DOHH2 (cell line): ENCODE data around the gene FKBP15.

ENCODE experiments used
- H3F3A ChIP-seq: fragments of 200-600 bp; sonication (generic), shearing (Covaris generic); 2 replicates; pipeline ENCODE4 v1.6.0; 2016; ENCODE audit warnings: antibody characterized with exemption, mild to moderate bottlenecking; ENCODE audit not compliant: control insufficient read depth, insufficient read depth
- H3K27ac ChIP-seq: fragments of 200-600 bp; sonication (generic); 2 replicates; pipeline ENCODE4 v1.5.1; 2014; ENCODE audit warnings: low read depth, mild to moderate bottlenecking, low read length, moderate library complexity
- H3K27me3 ChIP-seq: fragments of 200-600 bp; sonication (generic); 2 replicates; pipeline ENCODE4 v1.6.1; 2014; ENCODE audit warnings: mild to moderate bottlenecking, low read length, mixed read lengths; ENCODE audit not compliant: control insufficient read depth
- H3K36me3 ChIP-seq: fragments of 200-600 bp; sonication (generic); 2 replicates; pipeline ENCODE4 v1.6.1; 2014; ENCODE audit warnings: mild to moderate bottlenecking, low read length, moderate library complexity, mixed read lengths; ENCODE audit not compliant: control insufficient read depth
- H3K4me1 ChIP-seq: fragments of 200-600 bp; sonication (generic); 2 replicates; pipeline ENCODE4 v1.6.1; 2014; ENCODE audit warnings: mild to moderate bottlenecking, low read length, mixed read lengths; ENCODE audit not compliant: control insufficient read depth
- H3K4me2 ChIP-seq: fragments of 200-600 bp; sonication (generic); 2 replicates; pipeline ENCODE4 v1.6.0; 2014; ENCODE audit warnings: mild to moderate bottlenecking, low read length, moderate library complexity
- H3K4me3 ChIP-seq: fragments of 200-600 bp; sonication (generic); 2 replicates; pipeline ENCODE4 v1.5.1; 2014; ENCODE audit warnings: mild to moderate bottlenecking, low read length, mixed read lengths
- H3K79me2 ChIP-seq: fragments of 200-600 bp; sonication (generic); 2 replicates; pipeline ENCODE4 v1.6.1; 2014; ENCODE audit warnings: mild to moderate bottlenecking, low read length, mixed read lengths; ENCODE audit not compliant: control insufficient read depth
- H3K9me2 ChIP-seq: fragments of 200-600 bp; sonication (generic); replicated peaks from 2 replicates; pipeline ENCODE4 v1.6.1; 2014; ENCODE audit warnings: mild to moderate bottlenecking, low read length, mixed read lengths; ENCODE audit not compliant: control insufficient read depth
- H3K9me3 ChIP-seq: fragments of 200-600 bp; sonication (generic); 2 replicates; pipeline ENCODE4 v1.6.1; 2014; ENCODE audit warnings: antibody characterized with exemption, low read length, mixed read lengths; ENCODE audit not compliant: control insufficient read depth, insufficient read depth
- H4K20me1 ChIP-seq: fragments of 200-600 bp; sonication (generic); 2 replicates; pipeline ENCODE4 v1.6.0; 2014; ENCODE audit warnings: low read depth, mild to moderate bottlenecking, antibody characterized with exemption, low read length, moderate library complexity; ENCODE audit not compliant: control insufficient read depth, insufficient read depth
- EZH2phosphoT487 ChIP-seq: fragments of 200-600 bp; sonication (generic); IDR thresholded peaks from 2 replicates; pipeline ENCODE4 v1.6.1; 2017; ENCODE audit warnings: borderline replicate concordance, mild to moderate bottlenecking, antibody characterized with exemption, low read length, moderate library complexity, mixed read lengths
- TF ChIP-seq, protein P1 (sequence below): fragments of 200-600 bp; sonication (generic); IDR thresholded peaks from one replicate; pipeline ENCODE4 v1.5.1; 2014; ENCODE audit warnings: antibody characterized with exemption, mild to moderate bottlenecking, low read depth, low read length; ENCODE audit not compliant: poor library complexity, severe bottlenecking

Gene FKBP15

GRCh38 chr9:113164536-113165300, 56.4 kb downstream of the FKBP15 start:
- H3K4me3 ChIP-seq: no peak overlapping the region
- no peaks in the 10 kb centered on the region for H3F3A ChIP-seq
- H3K4me2 ChIP-seq: no peak overlapping the region
- H3K9me3 ChIP-seq: no peaks in the 10 kb centered on the region
- TF ChIP-seq EZH2phosphoT487: no peak
- TF ChIP-seq, protein P1, sequence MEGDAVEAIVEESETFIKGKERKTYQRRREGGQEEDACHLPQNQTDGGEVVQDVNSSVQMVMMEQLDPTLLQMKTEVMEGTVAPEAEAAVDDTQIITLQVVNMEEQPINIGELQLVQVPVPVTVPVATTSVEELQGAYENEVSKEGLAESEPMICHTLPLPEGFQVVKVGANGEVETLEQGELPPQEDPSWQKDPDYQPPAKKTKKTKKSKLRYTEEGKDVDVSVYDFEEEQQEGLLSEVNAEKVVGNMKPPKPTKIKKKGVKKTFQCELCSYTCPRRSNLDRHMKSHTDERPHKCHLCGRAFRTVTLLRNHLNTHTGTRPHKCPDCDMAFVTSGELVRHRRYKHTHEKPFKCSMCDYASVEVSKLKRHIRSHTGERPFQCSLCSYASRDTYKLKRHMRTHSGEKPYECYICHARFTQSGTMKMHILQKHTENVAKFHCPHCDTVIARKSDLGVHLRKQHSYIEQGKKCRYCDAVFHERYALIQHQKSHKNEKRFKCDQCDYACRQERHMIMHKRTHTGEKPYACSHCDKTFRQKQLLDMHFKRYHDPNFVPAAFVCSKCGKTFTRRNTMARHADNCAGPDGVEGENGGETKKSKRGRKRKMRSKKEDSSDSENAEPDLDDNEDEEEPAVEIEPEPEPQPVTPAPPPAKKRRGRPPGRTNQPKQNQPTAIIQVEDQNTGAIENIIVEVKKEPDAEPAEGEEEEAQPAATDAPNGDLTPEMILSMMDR: no peak
- no peaks in the 10 kb centered on the region for H4K20me1 ChIP-seq
- no peaks in the 10 kb centered on the region for H3K9me2 ChIP-seq
- no peaks in the 10 kb centered on the region for H3K27me3 ChIP-seq
- no peaks in the 10 kb centered on the region for H3K4me1 ChIP-seq
- H3K79me2 ChIP-seq: no peaks in the 10 kb centered on the region
- H3K36me3 ChIP-seq: peaks cover 81% of the 10 kb centered on the region
- H3K27ac ChIP-seq: no peak overlapping the region

GRCh38 chr9:113163001-113163400, 58.1 kb downstream of the FKBP15 start:
- no peak for TF ChIP-seq EZH2phosphoT487
- TF ChIP-seq, protein P1: no peak
- no peaks in the 10 kb centered on the region for H4K20me1 ChIP-seq
- H3K27ac ChIP-seq: no peak overlapping the region
- H3K27me3 ChIP-seq: no peaks in the 10 kb centered on the region
- H3K36me3 ChIP-seq: peaks cover 64% of the 10 kb centered on the region
- H3K4me3 ChIP-seq: no peak overlapping the region
- H3K9me3 ChIP-seq: no peaks in the 10 kb centered on the region
- no peak overlapping the region for H3K4me2 ChIP-seq
- H3K4me1 ChIP-seq: no peaks in the 10 kb centered on the region
- H3F3A ChIP-seq: no peaks in the 10 kb centered on the region
- H3K9me2 ChIP-seq: no peaks in the 10 kb centered on the region
- no peaks in the 10 kb centered on the region for H3K79me2 ChIP-seq

DNA sequence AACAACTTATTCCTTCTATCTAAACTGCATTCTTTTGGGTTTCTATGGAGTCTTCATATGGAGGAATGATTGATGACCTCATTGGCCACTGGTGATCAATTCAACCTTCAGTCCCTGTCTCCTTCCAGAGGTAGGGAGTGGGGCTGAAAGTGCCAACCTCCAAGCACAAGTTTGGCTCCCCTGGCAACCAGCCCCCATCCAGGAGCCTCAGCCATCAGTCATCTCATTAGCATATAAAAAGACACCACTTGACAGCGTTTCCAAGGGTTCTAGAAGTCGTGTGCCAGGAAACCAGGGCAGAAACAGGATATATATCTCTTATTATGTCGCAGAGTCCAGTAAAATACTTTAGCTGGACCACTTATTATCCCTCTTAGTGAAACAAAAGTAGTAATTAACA, 60.5 kb downstream of the FKBP15 start:
- Histone ChIP-seq H4K20me1 (no peaks in the 10 kb centered on the region), H3K4me1 (peaks cover 11% of the 10 kb centered on the region), H3K36me3 (peaks cover 40% of the 10 kb centered on the region)

More for the DNA sequence above, 60.5 kb downstream of the FKBP15 start:
- Histone ChIP-seq H3K9me2 (no peaks in the 10 kb centered on the region), H3F3A (no peaks in the 10 kb centered on the region), H3K27me3 (no peaks in the 10 kb centered on the region), H3K9me3 (no peaks in the 10 kb centered on the region), H3K79me2 (no peaks in the 10 kb centered on the region), H3K4me3 (no peak overlapping the region), H3K27ac (no peak overlapping the region), H3K4me2 (no peak overlapping the region)
- no peak for TF ChIP-seq EZH2phosphoT487
- TF ChIP-seq, protein P1: no peak
